Esophagus squamous epithelium (tissue), 4 donors: ENCODE results near the gene TMEFF2.

ENCODE experiments used
- CTCF ChIP-seq, 6 experiments: fragments of 450-650 bp in 4 of 6; fragments of 200-600 bp in 2 of 6; sonication (generic) in 2 of 6; IDR thresholded peaks; one replicate each; pipeline ENCODE4 v1.5.1; 2016 to 2019; ENCODE audit warnings: antibody characterized with exemption in 6 of 6, mild to moderate bottlenecking in 4 of 6, moderate library complexity in 4 of 6
- POLR2A ChIP-seq, 4 donors: fragments of 450-650 bp; IDR thresholded peaks; one replicate each; pipeline ENCODE4 v1.6.1; 2017; ENCODE audit warnings: antibody characterized with exemption in 4 of 4, mild to moderate bottlenecking in 4 of 4, moderate library complexity in 3 of 4

- TF ChIP-seq CTCF (IDR thresholded peaks at IDR 0.05) (no peak), POLR2A (IDR thresholded peaks at IDR 0.05) (no peak)
These were observed 171.7 kb downstream of the TMEFF2 start for GRCh38 chr2:192023006-192023405.
